ENCODE results near the gene STAT1.

The STAT1 gene

GRCh38 chr2:191010887-191011885, 2.8 kb downstream of the STAT1 start:
- no peak for DNase-seq (ENCODE audit: extremely low read depth, low read depth)
- no peak for TF ChIP-seq CTCF (IDR thresholded peaks at IDR 0.05; ENCODE audit: low read depth, low read length, missing control alignments)
- no peak overlapping the region for H3K4me3 ChIP-seq (replicated peaks; ENCODE audit: low read depth, low read length)

DNA sequence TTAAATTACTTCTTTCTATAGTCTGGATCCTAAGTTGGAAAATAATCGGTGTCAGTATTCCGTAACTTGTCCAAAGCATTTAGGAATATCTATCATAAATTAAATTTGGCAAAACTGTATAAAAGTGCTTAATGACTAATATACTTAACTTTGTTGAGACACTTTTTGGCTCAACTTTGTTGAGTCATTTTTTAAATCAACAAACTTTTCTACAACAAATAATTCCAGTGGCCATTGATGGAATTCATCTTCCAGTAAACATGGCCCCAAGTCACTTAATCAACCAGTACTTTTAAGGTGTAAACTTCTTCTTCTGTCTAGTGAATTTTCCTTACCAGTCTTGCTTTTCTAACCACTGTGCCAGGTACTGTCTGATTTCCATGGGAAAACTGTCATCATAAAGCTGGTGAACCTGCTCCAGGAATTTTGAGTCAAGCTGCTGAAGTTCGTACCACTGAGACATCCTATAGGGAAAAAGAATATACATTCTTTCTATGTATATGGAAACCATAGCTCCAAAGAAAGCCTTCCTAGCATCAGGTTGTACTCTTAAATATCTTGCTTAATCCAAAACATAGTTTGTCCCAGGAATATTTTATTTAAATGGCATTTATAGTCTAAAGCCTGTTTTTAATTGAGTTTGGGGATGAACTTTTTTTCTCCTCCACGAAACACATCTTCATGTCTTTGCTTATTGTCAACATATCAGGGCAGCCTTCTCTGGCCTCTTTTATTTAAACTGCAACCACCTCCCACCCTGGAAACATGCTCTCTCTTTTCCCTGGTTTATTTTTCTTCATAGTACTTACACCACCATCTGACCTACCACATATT, 4.2 kb downstream of the STAT1 start:
- TF ChIP-seq CTCF (IDR thresholded peaks at IDR 0.05; ENCODE audit: low read depth, low read length, missing control alignments), result no peak
- no peak for DNase-seq (ENCODE audit: extremely low read depth, low read depth)

DNA sequence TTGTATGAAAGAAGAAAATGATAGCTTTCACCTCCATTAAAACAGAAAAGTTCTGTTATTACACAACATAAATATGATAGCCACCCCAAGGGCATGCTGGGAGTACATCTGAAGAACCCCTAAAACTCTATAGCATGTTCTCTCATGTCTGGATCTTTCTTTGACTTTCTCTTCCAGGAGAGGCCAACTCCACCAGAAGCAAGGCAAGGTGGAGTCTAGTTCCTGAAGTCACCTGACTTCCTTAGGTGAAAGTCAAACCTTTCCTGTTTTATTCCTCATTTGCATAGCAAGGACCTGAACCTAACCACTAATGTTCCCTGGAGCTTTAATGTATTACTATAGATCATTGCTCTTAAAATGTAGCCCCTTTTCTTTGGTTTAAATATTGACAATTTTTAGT, 5.7 kb downstream of the STAT1 start:
- DNase-seq (ENCODE audit: extremely low read depth, low read depth), result no peak
- H3K4me3 ChIP-seq (replicated peaks; ENCODE audit: low read depth, low read length), result no peak overlapping the region
- no peak for TF ChIP-seq CTCF (IDR thresholded peaks at IDR 0.05; ENCODE audit: low read depth, low read length, missing control alignments)

More for the DNA sequence above, 4.2 kb downstream of the STAT1 start:
- H3K4me3 ChIP-seq (replicated peaks; ENCODE audit: low read depth, low read length), result no peak overlapping the region

GRCh38 chr2:191006997-191007783, 6.8 kb downstream of the STAT1 start:
- no peak for DNase-seq (ENCODE audit: extremely low read depth, low read depth)
- no peak overlapping the region for H3K4me3 ChIP-seq (replicated peaks; ENCODE audit: low read depth, low read length)

DNA sequence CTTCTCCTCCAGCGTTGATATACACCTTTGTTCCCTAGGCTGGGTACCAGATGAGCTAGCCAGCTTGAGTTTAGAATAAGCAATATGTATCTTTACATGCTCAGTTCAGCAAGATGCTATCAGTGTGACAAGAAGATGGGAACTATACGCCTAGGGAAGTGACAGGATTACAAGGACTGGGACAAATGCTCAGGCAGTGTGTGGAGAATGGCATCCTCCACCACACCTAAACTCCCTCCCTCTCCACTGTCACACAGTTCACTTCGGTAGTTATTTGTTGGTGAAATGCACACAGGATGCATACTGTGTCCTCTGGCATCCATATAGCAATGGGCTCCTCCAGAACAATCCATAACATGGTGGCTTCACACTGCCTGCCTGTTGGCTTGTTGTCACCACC, 7.7 kb downstream of the STAT1 start:
- no peak for TF ChIP-seq CTCF (IDR thresholded peaks at IDR 0.05; ENCODE audit: low read depth, low read length, missing control alignments)
- H3K4me3 ChIP-seq (replicated peaks; ENCODE audit: low read depth, low read length), result no peak overlapping the region
- DNase-seq (ENCODE audit: extremely low read depth, low read depth), result no peak

More at GRCh38 chr2:191006997-191007783, 6.8 kb downstream of the STAT1 start:
- no peak for TF ChIP-seq CTCF (IDR thresholded peaks at IDR 0.05; ENCODE audit: low read depth, low read length, missing control alignments)

All from HFF-Myc (cell line).